ENCODE data around the gene TBX15.

Gene TBX15

DNA sequence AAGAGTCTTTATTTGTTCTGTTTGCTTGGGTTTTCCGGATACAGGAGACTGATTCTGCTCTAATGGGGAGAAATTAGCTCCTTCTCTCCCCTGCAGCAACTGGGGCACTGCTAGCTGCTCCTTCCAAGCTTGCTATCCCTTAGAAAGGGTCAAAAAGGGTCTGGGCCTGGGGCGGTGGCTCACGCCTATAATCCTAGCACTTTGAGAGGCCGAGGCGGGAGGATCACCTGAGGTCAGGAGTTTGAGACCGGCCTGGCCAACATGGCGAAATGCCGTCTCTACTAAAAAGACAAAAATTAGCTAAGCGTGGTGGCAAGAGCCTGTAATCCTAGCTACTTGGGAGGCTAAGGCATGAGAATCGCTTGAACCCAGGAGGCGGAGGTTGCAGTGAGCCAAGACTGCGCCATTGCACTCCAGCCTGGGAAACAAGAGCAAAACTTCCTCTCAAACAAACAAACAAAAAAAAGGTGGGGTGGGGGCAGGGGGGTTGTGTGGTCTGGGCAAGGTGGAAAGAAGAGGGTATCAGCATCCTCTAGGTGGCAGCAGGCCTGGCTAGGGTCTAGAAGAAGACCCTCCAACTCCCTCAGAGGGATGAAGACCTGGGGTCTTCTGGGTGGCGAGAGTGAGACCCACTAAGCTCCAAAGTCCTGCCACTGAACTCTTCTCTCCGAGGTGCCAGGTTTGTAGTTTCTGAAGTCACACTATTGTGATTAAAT, 15.4 kb upstream of the TBX15 start:
- no peak overlapping the region for H3K4me3 ChIP-seq (ENCODE audit: low read depth, low read length)
- TF ChIP-seq, protein P1, sequence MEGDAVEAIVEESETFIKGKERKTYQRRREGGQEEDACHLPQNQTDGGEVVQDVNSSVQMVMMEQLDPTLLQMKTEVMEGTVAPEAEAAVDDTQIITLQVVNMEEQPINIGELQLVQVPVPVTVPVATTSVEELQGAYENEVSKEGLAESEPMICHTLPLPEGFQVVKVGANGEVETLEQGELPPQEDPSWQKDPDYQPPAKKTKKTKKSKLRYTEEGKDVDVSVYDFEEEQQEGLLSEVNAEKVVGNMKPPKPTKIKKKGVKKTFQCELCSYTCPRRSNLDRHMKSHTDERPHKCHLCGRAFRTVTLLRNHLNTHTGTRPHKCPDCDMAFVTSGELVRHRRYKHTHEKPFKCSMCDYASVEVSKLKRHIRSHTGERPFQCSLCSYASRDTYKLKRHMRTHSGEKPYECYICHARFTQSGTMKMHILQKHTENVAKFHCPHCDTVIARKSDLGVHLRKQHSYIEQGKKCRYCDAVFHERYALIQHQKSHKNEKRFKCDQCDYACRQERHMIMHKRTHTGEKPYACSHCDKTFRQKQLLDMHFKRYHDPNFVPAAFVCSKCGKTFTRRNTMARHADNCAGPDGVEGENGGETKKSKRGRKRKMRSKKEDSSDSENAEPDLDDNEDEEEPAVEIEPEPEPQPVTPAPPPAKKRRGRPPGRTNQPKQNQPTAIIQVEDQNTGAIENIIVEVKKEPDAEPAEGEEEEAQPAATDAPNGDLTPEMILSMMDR (IDR thresholded peaks at IDR 0.05; ENCODE audit: insufficient read depth, low read depth, low read length, missing control alignments), result no peak
- DNase-seq (ENCODE audit: low read depth), result no peak

DNA sequence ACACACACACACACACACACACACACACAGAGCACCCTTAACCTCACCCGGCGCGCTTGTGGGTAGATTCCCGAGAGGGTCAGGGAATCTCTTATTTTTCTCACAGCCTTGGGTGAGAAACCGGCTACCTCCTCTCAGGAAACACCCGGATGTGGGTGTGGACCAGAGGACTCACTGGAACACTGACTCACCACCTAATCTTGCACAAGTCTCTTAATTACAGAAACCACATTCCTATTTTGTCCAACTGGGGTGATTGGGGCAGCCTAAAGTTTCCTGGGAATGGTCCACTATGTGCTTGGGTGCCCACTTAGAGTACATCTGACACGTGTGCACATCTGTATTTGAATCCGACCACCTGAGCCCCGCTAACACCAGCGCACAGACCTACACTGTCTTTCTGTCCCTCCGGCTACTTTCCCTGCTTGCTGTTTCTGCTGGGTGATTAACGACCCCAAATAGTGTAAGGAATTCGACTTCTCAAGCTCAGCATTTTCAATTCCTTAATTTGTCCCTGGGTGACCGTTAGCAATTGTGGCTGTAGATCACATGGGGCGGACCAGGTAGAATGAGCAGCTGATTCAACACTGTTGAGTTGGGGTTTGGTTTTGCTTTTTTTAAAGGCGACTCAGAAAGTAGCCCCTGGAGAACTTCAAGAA, 14.0 kb upstream of the TBX15 start:
- no peak for DNase-seq (ENCODE audit: low read depth)
- TF ChIP-seq, protein P1 (IDR thresholded peaks at IDR 0.05; ENCODE audit: insufficient read depth, low read depth, low read length, missing control alignments), result no peak
- no peak overlapping the region for H3K4me3 ChIP-seq (ENCODE audit: low read depth, low read length)

DNA sequence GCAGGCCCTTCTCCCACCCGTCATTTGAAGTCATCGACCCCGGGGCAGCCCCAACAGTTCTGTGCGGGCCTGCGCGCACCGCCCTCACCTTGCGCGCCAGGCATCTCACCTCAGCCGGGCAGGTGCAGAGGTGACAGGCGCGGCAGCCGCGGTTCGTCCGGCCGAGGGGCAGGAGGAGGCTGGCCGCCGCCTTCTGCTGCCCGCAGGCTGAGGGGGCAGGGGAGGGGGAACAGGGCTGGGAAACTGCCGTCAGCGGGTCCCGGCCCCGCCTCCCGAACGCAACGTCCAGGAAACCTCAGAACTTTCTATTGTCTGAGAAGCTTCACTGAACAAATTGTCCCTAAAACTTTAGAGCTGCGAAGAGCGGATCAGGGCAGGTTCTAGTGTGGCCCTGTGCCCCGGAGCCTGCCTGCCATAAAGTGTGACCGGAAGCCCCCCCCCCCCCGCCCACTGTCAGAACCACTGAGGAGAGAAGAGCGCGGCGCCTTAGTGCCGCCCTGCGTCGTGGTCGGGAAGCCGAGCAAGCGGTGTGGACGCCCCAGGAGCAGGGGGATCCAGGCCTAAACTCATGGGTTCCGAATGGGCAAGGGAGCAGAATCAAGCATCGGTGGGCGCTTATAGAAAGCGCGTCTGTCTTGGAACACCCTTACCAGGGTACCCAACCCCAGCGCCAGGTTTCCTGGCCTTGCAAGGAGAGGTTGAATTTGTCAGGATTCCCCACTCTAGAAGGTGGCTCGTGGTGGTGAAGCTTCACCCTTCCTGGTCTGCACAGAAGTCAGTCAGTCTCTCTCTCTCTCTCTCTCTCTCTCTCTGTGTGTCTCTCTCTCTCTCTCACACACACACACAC, 13.3 kb upstream of the TBX15 start:
- DNase-seq (ENCODE audit: low read depth), result no peak
- H3K4me3 ChIP-seq (ENCODE audit: low read depth, low read length), result no peak overlapping the region
- TF ChIP-seq, protein P1 (IDR thresholded peaks at IDR 0.05; ENCODE audit: insufficient read depth, low read depth, low read length, missing control alignments), result no peak

DNA sequence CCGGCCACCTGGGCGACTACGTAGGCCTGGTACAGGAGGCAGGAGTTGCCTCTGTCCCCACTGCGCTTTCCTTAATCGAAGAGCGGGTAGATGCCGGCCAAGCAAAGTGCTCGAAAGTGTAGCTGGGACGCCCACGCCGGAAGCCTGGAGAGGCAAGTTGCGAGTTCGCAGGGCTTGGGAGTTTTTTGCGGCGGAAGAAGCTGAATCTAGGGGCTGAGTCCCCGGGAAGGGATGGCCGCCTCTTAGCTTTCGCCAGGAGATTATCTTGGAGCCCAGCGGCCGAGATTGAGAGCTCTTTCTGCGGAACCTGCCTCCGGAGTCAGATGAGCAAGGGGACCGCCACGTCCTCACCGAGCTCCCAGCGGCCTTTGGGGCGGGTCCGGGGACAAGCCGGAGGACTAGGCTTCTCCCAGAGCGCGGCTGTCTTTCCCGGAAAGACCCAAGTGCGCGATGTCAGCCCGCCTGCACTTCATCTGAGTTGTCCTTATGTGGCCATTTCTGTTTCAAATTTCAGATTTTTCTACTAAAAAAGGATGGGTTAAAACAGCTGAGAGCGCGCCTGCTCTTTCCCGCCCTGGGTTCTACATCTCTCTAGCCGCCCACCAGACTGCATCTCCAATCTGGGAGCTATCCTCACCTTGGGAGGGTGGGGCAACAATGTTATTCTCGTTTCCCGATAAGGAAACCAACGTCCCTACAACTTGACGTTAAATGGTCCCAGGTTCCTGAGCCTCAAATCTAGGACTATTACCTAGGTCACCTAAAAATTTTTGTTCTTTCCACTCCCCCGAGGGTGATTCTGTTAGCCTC, 12.4 kb upstream of the TBX15 start:
- TF ChIP-seq, protein P1 (IDR thresholded peaks at IDR 0.05; ENCODE audit: insufficient read depth, low read depth, low read length, missing control alignments), result no peak
- no peak for DNase-seq (ENCODE audit: low read depth)
- H3K4me3 ChIP-seq (ENCODE audit: low read depth, low read length), result no peak overlapping the region

DNA sequence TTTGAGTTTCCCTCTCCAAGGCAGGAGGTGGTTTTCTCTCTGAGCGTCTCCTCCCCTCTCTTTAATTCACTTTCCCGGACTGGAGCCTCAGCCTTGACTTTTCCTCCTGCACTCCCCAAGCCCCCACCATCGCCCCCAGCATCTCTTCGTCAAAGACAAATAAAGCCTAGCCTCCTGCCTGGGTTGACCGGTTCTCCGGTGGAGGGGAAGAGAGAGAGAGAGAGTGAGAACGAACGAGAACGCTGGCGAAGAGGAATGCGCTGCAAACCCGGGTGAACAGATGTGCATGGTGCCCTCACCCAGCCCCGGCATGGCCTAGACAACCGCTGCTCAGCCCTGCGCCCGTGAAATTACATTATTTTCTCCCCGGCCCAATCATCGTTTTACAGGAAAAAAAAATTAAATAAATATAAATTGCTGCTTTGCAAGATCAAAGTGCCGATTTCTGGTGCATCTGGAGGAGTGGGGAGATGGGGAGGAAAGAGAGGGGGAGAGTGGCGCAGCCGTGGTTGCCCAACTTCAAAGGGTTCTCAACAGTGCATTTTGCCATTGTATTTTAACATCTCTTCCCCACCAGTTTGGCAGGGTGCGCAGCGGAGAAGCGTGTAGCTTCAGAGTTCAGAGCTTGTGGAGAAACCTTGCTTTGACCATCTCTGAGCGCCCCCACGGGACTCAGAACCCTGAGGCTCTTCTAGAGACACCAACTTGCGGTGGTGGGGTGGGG, 11.4 kb upstream of the TBX15 start:
- DNase-seq (ENCODE audit: low read depth), result no peak
- H3K4me3 ChIP-seq (ENCODE audit: low read depth, low read length), result no peak overlapping the region
- TF ChIP-seq, protein P1 (IDR thresholded peaks at IDR 0.05; ENCODE audit: insufficient read depth, low read depth, low read length, missing control alignments), result no peak

DNA sequence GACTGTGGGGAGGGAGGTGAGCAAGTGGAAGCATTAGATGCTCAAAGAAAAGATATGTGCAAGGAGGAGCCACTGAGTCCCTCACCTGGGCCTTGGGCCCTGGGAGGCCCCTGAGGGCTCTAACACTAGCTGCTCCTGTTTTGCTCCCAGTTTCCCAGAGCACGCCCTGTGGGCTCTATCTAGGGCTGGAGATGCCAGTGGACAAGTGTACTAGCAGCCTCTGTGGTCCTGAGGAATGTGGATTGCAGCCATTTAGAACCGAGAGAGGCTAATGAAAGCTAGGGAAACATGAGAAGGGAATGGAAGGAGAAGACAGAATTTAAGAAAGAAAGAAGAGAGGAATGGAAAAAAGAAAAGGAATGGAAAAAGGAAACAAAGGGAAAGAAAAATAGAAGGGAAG, 10.0 kb upstream of the TBX15 start:
- no peak overlapping the region for H3K4me3 ChIP-seq (ENCODE audit: low read depth, low read length)
- DNase-seq (ENCODE audit: low read depth), result no peak
- TF ChIP-seq, protein P1 (IDR thresholded peaks at IDR 0.05; ENCODE audit: insufficient read depth, low read depth, low read length, missing control alignments), result no peak
